Activated naive CD8-positive, alpha-beta T cell treated with anti-CD3 and anti-CD28 coated beads, Interleukin-2, amount 50 U/mL, for 16 hours (primary cell): ENCODE measurements around the gene MAN1A1.

Experiments
- DNase-seq: peaks from one replicate; pipeline ENCODE4 v3.0.0-alpha.2; 2020; ENCODE audit warnings: low read depth, low spot score

The MAN1A1 gene

GRCh38 chr6:119326291-119327005 lies 23.1 kb downstream of the MAN1A1 start:
- no peak for DNase-seq

GRCh38 chr6:119325559-119326265 lies 23.8 kb downstream of the MAN1A1 start:
- DNase-seq: no peak

GRCh38 chr6:119324718-119325117 lies 24.8 kb downstream of the MAN1A1 start:
- no peak for DNase-seq

GRCh38 chr6:119323931-119324330 lies 25.6 kb downstream of the MAN1A1 start:
- no peak for DNase-seq

DNA sequence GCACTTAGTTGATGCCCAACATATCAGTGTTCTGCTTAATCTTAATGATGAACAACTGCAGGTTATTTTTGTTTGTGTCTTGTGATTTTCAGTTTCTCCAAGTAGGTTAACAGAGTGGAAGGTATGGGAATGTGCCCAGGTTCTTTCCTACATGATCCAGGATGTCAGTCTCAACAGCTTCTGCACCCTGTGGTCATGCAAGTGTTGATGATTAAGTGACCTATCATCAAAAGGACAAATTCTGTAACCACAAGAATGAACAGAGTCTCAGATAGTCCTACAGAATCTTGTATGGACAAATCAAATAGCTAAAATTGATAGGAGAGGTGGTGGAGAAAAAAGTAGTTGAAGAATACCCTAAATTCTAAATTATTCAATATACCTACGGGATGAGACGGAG lies 26.1 kb downstream of the MAN1A1 start:
- DNase-seq: no peak

GRCh38 chr6:119322715-119323350 lies 26.7 kb downstream of the MAN1A1 start:
- no peak for DNase-seq

DNA sequence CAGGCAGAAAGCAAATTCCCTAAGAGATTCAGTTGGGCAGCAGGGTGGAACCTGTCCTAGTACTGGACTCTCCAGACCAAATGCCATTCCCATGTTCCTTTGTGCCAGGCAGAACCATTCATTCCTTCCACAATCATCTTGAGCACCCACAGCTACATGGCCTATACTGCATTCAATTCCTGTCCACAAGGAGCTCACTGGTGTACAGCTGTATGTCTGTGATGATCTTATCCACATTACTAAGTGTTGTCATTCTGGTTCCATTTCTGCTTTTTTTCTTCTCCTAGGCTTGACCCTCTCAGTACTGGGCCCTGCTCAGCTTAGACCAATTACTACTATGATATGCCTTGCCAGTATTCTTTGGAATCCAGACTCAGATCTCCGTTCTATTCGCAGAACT lies 27.5 kb downstream of the MAN1A1 start:
- DNase-seq: no peak

DNA sequence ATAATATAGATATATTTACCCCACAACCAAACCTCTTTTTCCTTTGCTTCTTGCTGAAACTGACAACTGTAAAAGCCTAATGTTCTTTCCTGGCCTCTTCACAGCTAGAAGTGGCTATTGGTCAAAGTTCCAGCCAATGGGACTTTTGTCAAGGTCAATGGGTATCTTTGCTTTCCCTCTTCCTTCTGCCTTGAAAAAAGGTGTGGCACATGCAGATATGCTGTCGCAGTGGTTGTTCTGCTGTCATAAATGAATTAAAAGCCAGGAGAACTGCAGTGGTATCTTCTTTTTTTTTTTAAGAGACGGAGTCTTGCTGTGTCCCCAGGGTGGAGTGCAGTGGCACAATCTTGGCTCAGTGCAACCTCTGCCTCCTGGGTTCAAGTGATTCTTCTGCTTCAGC lies 29.9 kb downstream of the MAN1A1 start:
- DNase-seq: no peak

DNA sequence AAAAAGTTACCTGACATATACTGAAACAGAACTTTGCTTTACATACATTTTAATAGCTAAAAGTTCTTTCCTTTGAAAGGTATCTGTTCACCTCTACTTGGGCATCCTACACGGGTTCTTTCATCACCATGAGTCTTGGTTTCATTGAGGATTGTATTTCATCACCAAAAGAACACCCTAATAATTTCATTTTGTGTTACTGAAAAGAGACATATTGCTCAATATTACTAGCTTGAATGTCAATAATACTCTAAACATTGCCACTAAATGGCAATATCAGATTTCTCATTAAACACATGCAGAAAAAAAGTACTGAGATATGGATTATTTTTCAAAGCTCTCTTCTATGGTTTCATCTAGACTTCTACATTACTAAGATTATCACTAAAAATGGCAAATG lies 30.8 kb downstream of the MAN1A1 start:
- DNase-seq: no peak

DNA sequence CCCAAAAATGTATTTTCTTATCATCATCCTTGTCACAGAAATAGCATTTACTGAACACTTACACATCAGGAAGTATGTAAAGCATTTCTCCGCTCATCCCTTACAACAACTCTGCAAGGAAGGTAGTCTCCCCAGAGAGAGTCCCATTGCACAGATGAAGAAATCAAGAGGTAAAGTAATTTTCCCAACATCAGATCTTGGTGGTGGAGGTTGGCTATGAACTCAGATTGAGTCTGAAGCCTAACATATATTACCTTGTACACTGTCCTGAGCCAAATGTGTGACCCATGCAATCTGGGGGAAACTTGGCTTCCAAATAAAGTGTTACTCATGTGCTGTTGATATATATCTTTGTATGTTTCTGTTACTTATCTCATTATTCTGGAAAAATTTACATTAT lies 31.4 kb downstream of the MAN1A1 start:
- DNase-seq: no peak

DNA sequence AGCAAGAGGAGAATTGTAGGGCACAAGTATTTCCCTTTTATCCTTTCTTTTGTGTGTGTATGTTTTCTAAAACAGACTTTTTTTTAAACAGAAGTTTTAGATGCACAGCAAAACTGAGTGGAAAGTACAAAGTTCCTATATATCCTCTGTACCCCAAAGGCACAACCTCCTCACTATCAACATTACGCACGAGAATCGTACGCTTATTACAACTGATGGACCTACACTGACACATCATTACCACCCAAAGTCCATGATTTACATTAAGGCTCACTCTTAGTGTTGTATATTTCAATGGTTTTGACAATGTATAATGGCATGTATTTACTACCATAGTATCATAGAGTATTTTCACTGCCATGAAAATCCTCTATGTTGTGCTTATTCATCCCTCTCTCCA lies 32.6 kb downstream of the MAN1A1 start:
- DNase-seq: no peak

DNA sequence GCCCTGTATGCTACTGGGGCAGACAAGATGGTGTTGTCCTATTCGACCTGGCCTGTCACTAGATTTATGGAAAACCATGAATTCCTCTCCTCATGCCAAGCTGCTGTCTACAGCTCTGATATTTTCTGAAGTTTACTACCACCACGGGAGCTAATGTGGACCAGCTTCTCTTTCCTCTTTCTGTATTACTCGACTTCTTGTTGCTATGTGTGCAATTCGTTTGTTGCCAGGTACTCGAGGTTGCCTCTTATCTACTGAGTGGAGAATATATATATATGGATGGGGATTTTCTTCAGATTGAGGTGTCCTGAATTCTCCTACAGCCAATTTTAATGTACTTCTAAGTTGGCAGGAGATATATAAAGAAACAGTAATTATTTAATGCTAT lies 34.7 kb downstream of the MAN1A1 start:
- DNase-seq: no peak

DNA sequence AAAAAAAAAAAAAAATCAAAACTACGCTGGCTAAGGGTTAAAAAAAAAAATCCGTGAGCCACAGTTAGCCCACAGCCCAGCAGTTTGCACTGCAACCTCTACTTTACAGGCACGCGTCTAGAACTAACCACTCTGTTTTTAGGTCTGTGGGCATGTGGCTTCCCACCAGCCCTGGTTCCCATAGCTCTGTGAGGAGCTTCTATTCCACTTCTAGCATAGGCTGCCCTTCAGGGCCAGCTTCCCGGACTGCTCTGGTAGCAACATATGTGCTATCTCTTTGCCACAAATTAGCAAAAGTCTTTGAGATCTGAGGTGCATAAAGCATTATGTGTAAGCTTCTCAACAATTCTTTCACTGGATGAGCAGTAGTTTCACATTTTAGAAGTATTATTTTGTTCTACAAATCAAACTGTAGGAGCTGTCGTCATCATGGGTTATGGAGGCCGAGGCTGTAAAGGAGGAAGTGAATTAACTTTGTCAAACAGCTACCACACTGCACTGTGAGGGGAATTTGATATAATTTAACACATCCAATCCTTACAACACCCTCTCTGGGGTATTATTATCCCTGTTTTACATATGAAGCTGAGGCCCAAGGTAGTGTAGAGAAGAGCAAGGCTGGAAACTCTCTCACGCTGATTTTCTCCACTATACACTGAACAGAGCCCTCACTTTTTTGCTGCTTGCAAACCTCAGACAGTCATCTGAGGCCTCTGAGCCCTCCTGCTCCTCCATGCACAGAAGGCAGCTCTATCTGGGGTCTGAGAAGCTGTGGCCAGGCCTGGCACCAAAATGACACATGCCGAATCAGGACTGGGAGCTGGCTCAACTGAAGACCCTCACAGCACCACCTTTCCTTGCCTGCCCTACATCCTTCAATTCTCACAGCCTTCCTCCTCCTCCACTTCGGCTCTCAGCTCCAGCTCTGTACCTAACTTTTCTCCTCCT lies 35.4 kb downstream of the MAN1A1 start:
- no peak for DNase-seq

DNA sequence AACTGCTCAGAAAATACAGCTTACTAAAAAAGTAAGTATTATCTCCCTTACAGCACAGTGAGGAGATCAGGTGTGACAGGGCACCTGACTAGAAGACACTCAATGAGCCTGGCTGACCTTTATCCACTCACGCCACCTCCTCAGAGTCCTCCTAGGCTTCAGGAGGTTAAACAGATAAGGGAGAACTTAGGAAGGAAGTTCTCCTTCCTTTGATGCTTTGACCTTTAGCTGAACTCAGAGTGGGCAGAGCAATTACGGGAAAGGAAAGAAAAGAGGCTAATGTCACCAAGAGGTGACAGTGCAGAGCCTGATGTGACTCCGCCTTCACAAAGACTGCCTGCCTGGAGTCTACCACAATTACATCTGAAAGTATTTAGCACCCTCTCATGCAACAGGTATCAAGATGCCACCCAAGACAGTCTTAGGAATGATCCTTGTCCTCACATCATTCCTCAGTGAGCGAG lies 36.7 kb downstream of the MAN1A1 start:
- DNase-seq: no peak

DNA sequence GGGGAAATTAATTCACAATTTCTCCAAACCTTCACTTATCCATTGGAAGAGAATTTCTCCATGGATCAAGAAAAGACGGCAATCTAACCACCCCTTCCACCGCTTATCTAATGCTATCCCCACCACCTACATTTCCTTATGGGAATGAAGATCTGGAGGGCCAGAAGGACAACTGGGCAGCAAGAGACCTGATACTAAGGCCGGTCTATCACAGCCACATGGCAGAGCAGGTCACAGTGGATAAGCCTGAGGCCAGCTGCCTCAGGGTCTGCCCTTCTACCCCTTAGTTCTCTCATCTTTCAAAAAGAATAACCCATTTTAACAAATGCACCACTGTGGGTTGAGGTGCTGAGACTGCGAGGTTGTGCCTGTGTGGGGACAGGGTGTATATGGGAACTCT lies 37.1 kb downstream of the MAN1A1 start:
- no peak for DNase-seq

DNA sequence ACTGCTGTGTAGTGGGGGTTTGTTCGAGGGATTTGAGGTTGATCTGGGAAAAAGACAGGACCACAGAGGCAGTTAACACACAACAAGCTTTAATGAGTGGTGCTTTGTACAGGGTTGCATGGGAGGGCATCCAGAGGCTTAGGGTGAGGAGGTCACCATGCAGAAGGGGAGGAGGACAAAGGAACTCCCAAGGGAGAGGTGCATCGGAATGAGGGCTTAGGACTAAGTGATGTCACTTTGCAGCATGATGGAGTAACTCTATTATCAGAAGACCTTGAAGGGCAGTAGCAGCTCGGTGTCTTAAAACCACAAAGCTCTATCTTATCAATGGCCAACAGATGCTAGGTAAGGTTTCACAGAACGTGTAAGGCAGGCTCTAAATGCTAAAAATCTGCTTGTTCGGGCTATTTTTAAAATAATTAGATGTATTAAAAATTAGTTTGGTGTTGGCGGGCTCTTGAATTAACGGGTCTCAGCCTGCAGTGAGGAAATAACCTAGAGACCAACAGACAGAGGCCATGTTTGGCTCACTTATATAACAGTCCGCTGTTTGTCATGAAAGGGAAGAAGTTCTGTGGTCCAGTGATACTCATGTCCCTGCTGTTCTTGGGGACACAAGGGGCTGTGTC lies 37.9 kb downstream of the MAN1A1 start:
- DNase-seq: no peak

- no peak for DNase-seq
These were observed 39.0 kb downstream of the MAN1A1 start for GRCh38 chr6:119310486-119311036.

DNA sequence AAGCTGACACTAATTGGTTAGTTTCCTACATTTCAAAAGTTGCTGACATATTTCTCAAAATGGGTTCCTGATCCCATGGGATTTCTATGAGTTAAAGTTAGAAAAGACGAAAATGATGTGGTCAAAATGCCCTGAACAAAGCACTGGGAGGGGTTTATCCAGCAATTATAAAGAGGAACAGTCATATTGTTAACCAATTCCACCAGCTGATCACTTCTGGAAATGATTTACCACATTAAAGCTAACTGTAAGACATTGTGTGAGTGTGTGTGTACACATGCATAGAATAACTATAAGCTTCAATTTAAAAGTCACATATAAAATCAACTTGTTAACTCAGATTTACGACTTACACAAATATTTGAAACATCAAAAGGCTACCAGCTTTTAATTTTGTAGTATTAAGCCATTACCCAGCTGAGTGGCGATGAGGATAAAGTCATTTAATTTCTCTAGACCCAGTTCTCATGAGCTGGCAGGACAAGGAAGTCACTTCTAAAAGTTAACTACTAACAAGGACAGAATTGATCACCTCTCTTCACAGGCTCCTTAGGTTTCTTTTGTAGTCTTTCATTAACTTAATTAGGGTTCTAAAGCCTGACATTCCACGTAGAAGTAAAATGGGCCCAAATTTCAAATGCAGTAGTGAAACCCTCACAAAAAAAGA lies 40.4 kb downstream of the MAN1A1 start:
- no peak for DNase-seq

DNA sequence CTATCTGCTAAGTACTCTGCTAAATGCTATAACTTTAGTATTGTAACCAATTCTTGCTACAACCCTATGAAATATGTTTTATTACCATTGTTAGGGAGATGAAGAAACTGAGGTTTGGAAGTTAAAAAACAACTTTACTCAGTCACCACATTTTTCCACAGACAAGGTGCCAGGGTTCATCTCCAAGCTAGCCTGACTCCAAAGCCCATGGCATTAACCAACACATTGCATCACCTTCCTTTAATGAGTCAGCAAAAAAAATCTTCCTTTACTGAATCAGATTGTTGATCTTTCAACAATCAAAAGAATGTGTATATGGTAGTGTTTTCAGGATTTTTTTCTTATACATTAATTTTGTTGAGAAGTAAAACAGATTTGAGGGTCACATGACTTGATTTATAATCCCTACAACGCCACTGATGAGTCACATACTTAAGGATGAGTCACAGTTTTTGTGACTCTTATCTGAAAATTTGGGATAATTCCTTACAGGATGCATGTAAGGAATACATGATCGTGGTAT lies 41.5 kb downstream of the MAN1A1 start:
- no peak for DNase-seq

GRCh38 chr6:119307056-119307455 lies 42.5 kb downstream of the MAN1A1 start:
- no peak for DNase-seq
